Stomach (tissue), 9 donors: ENCODE data around the gene SH2D7. TPM values are rescaled to one million over a fixed set of nuclear protein-coding genes. Genes with fewer than 3 reads are reported as not detected.

Experiments used
- DNase-seq, 2 donors: peaks; one replicate each; pipeline versions ENCODE4 v3.0.0 to v3.0.0-alpha.2; 2013 to 2019
- H3K27ac ChIP-seq, 5 donors: fragments of 200-600 bp in 4 of 5; sonication (generic) in 4 of 5; one replicate each; pipeline ENCODE4 v1.5.1; 2013 to 2019; ENCODE audit warnings: mild to moderate bottlenecking in 1 of 5, moderate library complexity in 1 of 5
- H3K27me3 ChIP-seq, 3 donors: fragments of 200-600 bp; sonication (generic); one replicate each; pipeline ENCODE4 v1.5.1; 2017 to 2019; ENCODE audit warnings: mixed run types in 1 of 3
- H3K36me3 ChIP-seq, 4 donors: fragments of 200-600 bp; sonication (generic); 1 replicate in 3 of 4; 2 replicates in 1 of 4; pipeline ENCODE4 v1.5.1; 2016 to 2019
- H3K4me1 ChIP-seq, 4 donors: fragments of 200-600 bp; sonication (generic); one replicate each; pipeline ENCODE4 v1.5.1; 2016 to 2019
- H3K4me3 ChIP-seq, 4 donors: fragments of 200-600 bp; sonication (generic) in 3 of 4; one replicate each; pipeline ENCODE4 v1.5.1; 2016 to 2019; ENCODE audit warnings: mild to moderate bottlenecking in 1 of 4
- H3K9me3 ChIP-seq, 4 donors: fragments of 200-600 bp; sonication (generic); one replicate each; pipeline ENCODE4 v1.5.1; 2016 to 2019
- EP300 ChIP-seq: sonication (generic); formaldehyde crosslinking; IDR thresholded peaks from one replicate; pipeline ENCODE4 v1.6.1; 2017; ENCODE audit warnings: antibody characterized with exemption
- POLR2A ChIP-seq, 4 donors: fragments of 450-650 bp; IDR thresholded peaks; one replicate each; pipeline ENCODE4 v1.6.1; 2016; ENCODE audit warnings: antibody characterized with exemption in 4 of 4, control low read depth in 2 of 4, mild to moderate bottlenecking in 1 of 4, moderate library complexity in 1 of 4
- POLR2AphosphoS5 ChIP-seq, 3 donors: sonication (generic); formaldehyde crosslinking; IDR thresholded peaks; one replicate each; pipeline ENCODE4 v1.6.1; 2016; ENCODE audit warnings: antibody characterized with exemption in 3 of 3
- WGBS, 5 donors: extraction: QIAGEN DNeasy Blood & Tissue Kit in 3 of 5; methylation state at CpG; one replicate each; pipeline versions ENCODE4 v1.1.5 to v1.1.7; 2013 to 2018; 5-methylcytosine and 5-hydroxymethylcytosine counted together
- intact Hi-C: fragments of 100-400 bp; cut with DNase I; formaldehyde crosslinking; loops from one replicate; pipeline ENCODE4 v1.15.1; 2023; ENCODE audit warnings: low total_unique reads
- polyA plus RNA-seq, 3 donors: library from polyadenylated mRNA; stranded (reverse); fragments of 200-250 nt; gene quantifications; one replicate each; pipeline ENCODE4 v1.2.3, GENCODE V29; 2013
- total RNA-seq, 5 donors: library from RNA; depleted of rRNA; stranded (reverse); fragments of >200 nt; gene quantifications; one replicate each; pipeline versions ENCODE4 v1.1.0 to v1.2.3, GENCODE V29; 2014 to 2016
- TF ChIP-seq, protein P1 (sequence below), 7 experiments: fragments of 450-650 bp in 4 of 7; fragments of 200-600 bp in 3 of 7; sonication (generic) in 3 of 7; IDR thresholded peaks; one replicate each; pipeline ENCODE4 v1.5.1; 2016 to 2019; ENCODE audit warnings: antibody characterized with exemption in 7 of 7, control low read depth in 2 of 7, mild to moderate bottlenecking in 1 of 7
- donor health status: healthy with polysubstance abuse.
- donor health status: Bipolar disorder and iron deficiency.
- donor health status: healthy.

The SH2D7 gene
- total and polyA plus RNA-seq, 8 donors = 0.29 to 0.45 TPM; not detected in 6

DNA sequence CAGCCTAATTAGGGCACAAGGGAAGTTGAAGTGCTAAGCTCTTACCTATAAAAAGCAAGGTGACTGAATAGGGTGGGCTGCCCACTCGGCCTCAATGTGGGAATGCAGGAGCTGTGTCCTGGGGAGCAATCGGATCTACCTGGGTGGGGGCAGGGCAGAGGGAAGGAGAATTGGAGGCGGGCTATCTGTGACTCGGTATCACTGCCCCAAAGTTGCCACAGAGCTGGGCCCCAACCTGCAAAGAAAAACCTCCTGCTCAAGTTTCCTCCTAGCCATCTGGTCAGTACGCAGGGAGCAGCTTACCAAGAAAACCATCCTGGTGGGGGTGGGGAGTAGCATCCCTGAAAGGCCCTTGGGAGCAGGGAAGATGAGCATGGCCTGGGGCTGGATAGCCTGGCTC lies 28.2 kb downstream of the SH2D7 start:
- Histone ChIP-seq H3K4me3 (no peak overlapping the region), H3K27me3 (no peaks in the 10 kb centered on the region), H3K27ac (no peak overlapping the region), H3K36me3 (no peaks in the 10 kb centered on the region), H3K4me1 (no peaks in the 10 kb centered on the region), H3K9me3 (no peaks in the 10 kb centered on the region)
- intact Hi-C loops = no loop called here
- no peak for TF ChIP-seq POLR2A (IDR thresholded peaks at IDR 0.05)
- 58 to 78% (median 72%) methylated on average over 4 to 5 of the region's 5 CpGs for WGBS, 5 donors
- no peak for DNase-seq

DNA sequence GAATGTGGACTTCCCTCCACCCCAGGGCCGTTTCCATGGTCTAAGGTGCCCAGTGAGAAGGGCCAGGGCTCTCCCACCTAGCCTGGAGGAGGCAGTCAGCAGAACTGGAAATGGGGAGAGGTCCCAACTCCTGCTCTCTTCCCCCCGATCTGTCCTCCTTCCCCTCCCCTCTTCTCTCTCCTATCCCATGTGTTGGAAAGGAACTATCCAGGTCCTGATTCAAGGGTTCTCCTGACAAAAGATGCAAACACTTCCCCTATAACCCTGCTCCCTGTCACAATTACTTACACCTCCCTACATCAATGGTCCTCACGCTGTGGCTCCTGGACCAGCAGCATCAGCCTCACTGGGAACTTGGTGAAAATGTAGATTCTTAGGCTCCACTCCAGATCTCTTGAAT lies 32.9 kb downstream of the SH2D7 start:
- H3K9me3 ChIP-seq = no peaks in the 10 kb centered on the region
- intact Hi-C loops = no loop called here

DNA sequence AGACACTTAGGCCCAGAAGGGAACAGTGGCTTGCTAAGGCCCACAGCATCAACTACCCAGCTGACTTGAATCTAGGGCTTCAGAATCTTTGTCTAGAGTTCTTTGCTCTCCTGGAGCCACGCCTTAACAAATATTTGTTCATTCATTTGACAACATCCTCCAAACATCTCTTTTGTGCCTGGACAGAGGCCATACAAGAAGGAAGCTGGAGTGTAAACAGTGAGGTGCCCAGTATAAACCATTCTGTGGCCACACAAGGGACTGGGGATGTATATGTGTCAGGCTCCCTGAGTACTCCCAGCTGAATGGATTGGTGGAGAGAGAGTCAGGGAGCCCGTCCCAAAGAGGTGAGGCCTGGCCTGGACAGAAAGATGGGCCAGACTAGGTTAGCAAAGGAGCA lies 35.5 kb downstream of the SH2D7 start:
- DNase-seq = no peak
- Histone ChIP-seq H3K27ac (no peak overlapping the region), H3K9me3 (no peaks in the 10 kb centered on the region), H3K27me3 (no peaks in the 10 kb centered on the region), H3K36me3 (no peaks in the 10 kb centered on the region), H3K4me1 (peaks cover 5 to 28% (median 16%) of the 10 kb centered on the region in 4 donors), H3K4me3 (no peak overlapping the region)
- WGBS, 5 donors = 45 to 67% (median 59%) methylated on average over 2 of the region's 2 CpGs
- TF ChIP-seq EP300 (no peak), POLR2AphosphoS5 (IDR thresholded peaks at IDR 0.05) (no peak), POLR2A (IDR thresholded peaks at IDR 0.05) (no peak)
- TF ChIP-seq, protein P1, sequence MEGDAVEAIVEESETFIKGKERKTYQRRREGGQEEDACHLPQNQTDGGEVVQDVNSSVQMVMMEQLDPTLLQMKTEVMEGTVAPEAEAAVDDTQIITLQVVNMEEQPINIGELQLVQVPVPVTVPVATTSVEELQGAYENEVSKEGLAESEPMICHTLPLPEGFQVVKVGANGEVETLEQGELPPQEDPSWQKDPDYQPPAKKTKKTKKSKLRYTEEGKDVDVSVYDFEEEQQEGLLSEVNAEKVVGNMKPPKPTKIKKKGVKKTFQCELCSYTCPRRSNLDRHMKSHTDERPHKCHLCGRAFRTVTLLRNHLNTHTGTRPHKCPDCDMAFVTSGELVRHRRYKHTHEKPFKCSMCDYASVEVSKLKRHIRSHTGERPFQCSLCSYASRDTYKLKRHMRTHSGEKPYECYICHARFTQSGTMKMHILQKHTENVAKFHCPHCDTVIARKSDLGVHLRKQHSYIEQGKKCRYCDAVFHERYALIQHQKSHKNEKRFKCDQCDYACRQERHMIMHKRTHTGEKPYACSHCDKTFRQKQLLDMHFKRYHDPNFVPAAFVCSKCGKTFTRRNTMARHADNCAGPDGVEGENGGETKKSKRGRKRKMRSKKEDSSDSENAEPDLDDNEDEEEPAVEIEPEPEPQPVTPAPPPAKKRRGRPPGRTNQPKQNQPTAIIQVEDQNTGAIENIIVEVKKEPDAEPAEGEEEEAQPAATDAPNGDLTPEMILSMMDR (IDR thresholded peaks at IDR 0.05) = no peak
- intact Hi-C loops = no loop called here

More for the DNA sequence above, 32.9 kb downstream of the SH2D7 start:
- no peak overlapping the region for H3K4me3 ChIP-seq
- no peak for DNase-seq
- TF ChIP-seq EP300 (no peak), POLR2AphosphoS5 (IDR thresholded peaks at IDR 0.05) (no peak), POLR2A (IDR thresholded peaks at IDR 0.05) (no peak)
- TF ChIP-seq, protein P1 (IDR thresholded peaks at IDR 0.05) = no peak
- no peak overlapping the region for H3K27ac ChIP-seq
- no peaks in the 10 kb centered on the region for H3K36me3 ChIP-seq
- WGBS, 5 donors = 68 to 87% (median 78%) methylated on average over 3 of the region's 3 CpGs
- H3K4me1 ChIP-seq = peaks cover 0 to 10% (median 0%) of the 10 kb centered on the region in 4 donors
- no peaks in the 10 kb centered on the region for H3K27me3 ChIP-seq

DNA sequence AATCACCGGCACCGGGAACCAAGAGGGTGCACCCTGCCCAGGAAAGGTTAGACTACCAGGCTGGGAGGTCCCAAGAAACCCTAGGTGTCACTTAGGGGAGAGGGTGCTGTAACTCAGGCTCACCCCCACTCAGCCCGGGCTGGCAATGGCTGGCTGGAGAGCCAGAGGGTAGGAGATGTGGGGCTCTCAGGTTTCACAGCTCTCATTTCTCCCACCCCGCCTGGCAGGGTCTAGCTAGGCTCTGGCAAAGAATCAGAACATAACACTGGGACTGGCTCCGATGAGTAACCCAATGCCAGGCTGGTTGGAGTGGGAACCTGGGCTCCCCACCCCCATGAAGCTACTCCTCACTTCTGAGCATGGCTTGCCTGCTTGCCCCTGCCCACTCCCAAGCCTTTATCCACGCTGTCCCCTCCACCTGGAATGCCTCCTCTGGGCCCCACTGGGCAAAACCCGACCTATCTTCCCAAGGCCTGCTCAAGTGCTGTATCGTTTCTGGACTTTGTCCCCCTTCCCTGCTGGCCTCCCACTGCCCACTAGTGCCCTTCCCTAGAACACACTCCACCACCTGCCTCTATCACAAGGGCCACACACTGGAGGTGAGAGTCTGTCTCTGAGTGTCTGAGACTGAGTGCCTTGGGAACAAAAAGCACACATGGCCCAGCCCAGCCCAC lies 36.9 kb downstream of the SH2D7 start:
- TF ChIP-seq EP300 (no peak), POLR2A (IDR thresholded peaks at IDR 0.05) (no peak), POLR2AphosphoS5 (IDR thresholded peaks at IDR 0.05) (no peak)
- TF ChIP-seq, protein P1 (IDR thresholded peaks at IDR 0.05) = no peak
- H3K9me3 ChIP-seq = no peaks in the 10 kb centered on the region
- H3K27ac ChIP-seq = no peak overlapping the region
- no peak overlapping the region for H3K4me3 ChIP-seq
- peak in 1 of 2 donors; percentile 50 for DNase-seq
- no peaks in the 10 kb centered on the region for H3K36me3 ChIP-seq
- no peaks in the 10 kb centered on the region for H3K27me3 ChIP-seq
- intact Hi-C loops = no loop called here
- peaks cover 5 to 28% (median 17%) of the 10 kb centered on the region in 4 donors for H3K4me1 ChIP-seq
- 66 to 75% (median 69%) methylated on average over 8 of the region's 8 CpGs for WGBS, 5 donors

DNA sequence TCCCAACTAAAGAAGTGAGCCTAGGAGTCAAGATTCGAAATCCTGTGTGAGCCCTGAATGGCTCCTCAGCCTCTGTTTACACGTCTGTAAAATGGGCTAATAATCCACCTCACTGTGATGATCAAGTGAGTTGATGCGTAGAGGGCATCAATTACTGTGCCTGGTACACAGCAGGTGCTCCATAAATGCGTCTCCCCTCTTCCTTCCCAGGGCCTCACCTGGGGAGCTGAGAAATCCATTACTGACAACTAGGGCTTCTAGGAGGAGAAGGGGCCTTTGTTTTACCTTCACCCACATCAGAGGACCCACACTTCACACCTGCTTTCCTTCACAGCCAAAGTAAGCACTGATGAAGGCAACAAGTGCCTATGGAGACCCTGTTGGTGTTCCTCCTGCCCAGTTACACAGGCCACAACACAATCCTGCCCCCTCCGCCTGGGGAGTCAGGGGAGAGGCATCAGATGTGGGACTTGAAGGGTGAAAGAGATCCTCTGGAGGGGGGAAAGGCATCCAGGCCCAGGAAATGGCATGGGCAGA lies 37.5 kb downstream of the SH2D7 start:
- Histone ChIP-seq H3K4me1 (peaks cover 5 to 28% (median 17%) of the 10 kb centered on the region in 4 donors), H3K36me3 (no peaks in the 10 kb centered on the region), H3K27ac (no peak overlapping the region), H3K9me3 (no peaks in the 10 kb centered on the region), H3K27me3 (no peaks in the 10 kb centered on the region), H3K4me3 (no peak overlapping the region)
- 89 to 96% (median 93%) methylated on average over 5 of the region's 5 CpGs for WGBS, 5 donors
- TF ChIP-seq POLR2A (IDR thresholded peaks at IDR 0.05) (no peak), POLR2AphosphoS5 (IDR thresholded peaks at IDR 0.05) (no peak)
- TF ChIP-seq, protein P1 (IDR thresholded peaks at IDR 0.05) = no peak
- intact Hi-C loops = no loop called here
- DNase-seq = no peak
